CD4-positive, alpha-beta T cell treated with Interleukin-6 at 100 ng/mL for 8 hours (primary cell): ENCODE results near the gene FGF19.
"Not testable (repeated sequence)": the region's sequence is repeated elsewhere in the genome, so short reads cannot be mapped to it uniquely, and the experiment has no call there.

Source experiments
- DNase-seq: peaks from one replicate; pipeline ENCODE4 v3.0.0-alpha.2; 2020; ENCODE audit warnings: mixed read lengths, low spot score

The FGF19 gene

GRCh38 chr11:69695995-69696394 lies 7.8 kb downstream of the FGF19 start:
- DNase-seq, result not testable (repeated sequence)

DNA sequence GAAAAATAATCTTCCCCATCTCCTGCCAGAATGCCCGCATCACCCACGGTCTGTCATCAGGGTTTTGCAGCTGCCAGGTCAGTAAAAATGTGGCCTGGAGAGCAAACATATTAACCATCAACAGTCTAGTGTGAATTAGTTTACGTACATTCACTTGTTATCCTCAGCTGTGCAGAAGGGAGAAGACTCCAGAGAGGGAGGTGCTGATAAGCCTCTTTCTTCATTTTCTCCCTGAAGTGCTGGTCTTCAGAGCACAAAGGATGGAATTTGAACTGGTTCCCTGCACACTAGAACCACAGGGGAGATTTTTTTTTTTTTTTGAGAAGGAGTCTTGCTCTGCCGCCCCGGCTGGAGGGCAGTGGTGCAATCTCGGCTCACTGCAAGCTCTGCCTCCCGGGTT lies 8.2 kb downstream of the FGF19 start:
- no peak for DNase-seq

- DNase-seq, result no peak
Measured at GRCh38 chr11:69694781-69695180, 9.0 kb downstream of the FGF19 start.

- DNase-seq, result no peak
Measured at GRCh38 chr11:69692422-69692821, 11.4 kb downstream of the FGF19 start.

DNA sequence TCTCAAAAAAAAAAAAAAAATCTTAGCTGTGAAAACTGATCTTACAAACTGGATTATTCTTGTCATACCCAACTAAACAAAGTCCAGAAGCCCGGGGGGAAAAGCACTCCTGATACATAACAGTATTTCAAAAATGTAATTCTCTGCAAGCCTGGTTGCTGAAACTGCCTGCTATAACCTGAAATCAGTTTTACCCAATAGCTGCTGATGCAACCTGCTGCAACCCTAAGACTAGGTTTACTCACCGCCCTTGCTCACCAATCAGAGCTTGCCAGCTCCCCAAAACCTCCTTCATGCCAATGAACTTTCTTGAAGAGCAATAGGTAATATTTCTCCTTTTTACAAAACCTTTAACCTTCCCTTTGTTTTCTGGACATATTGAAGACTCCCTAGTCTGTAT lies 12.4 kb downstream of the FGF19 start:
- DNase-seq, result no peak

DNA sequence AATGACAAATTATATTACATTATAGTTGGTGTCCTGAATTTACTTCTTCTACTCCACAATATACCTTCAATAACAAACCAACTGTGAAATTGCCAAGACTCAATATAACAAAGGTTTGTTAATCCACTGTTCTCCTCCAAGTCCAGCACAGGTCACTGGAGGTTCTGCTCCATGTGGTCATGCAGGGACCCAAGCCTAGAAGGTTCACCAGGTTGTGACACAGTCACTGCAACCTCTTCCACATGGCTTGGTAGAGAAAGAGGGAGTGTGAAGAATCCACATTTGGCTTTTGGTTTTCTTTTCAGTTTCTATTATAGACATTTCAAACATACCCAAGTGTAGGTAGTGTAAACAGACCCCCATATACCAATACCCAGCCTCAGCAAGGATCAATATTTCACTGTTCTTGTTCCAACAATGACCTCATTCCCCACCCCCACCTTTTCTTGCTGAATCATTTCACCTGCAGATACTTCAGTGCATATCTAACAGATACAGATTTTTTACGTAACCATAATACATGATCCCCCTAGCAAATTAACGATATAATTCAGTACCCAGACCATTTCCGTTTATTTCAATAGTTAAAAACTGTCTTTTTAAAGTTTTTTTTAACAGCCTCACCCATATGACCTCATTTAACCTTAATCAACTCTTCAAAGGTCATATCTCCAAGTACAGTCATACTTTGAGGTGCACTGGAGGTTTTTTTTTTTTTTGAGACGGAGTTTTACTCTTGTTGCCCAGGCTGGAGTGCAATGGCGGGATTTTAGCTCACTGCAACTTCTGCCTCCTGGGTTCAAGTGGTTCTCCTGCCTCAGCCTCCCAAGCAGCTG lies 14.1 kb downstream of the FGF19 start:
- DNase-seq, result no peak

- DNase-seq, result not testable (repeated sequence)
Measured at GRCh38 chr11:69687969-69688771, 15.7 kb downstream of the FGF19 start.

- DNase-seq, result no peak
Measured at GRCh38 chr11:69686856-69687255, 17.0 kb downstream of the FGF19 start.

- DNase-seq, result no peak
Measured at GRCh38 chr11:69686452-69686851, 17.4 kb downstream of the FGF19 start.

DNA sequence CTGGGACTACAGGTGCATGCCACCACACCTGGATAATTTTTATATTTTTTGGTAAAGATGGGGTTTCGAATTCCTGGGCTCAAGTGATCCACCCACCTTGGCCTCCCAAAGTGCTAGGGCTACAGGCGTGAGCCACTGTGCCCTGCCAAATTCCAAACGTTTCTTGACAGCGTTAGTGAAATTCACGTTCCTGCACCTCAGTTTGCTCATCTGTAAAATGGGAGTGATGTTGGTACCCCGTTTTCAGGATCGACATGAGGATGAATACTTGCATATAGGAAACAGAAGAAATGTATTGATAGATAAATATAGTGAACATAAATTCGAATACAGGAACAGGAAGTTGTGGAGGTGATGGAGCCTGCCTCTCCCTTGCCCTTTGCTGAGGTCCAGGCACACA lies 18.5 kb downstream of the FGF19 start:
- no peak for DNase-seq

DNA sequence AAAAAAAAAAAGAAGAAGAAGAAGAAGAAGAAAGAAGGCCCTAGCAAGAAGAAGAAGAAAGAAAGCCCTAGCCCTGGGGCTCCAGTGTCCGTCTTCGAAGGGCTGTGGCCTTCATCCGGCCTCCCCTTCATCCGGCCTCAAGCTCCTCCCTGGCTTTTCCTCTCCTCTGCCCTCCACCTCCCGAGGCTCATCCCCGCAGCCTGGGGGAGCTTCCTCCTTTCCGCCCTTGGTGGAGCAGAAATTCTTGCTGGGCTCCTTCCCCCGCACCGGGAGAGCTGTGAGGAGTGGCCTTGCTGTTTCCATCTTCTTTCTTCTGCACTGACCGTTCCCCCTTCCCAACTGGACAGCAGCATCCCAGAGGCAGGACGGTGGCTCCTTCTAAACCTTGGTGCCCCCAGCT lies 19.2 kb downstream of the FGF19 start:
- no peak for DNase-seq

DNA sequence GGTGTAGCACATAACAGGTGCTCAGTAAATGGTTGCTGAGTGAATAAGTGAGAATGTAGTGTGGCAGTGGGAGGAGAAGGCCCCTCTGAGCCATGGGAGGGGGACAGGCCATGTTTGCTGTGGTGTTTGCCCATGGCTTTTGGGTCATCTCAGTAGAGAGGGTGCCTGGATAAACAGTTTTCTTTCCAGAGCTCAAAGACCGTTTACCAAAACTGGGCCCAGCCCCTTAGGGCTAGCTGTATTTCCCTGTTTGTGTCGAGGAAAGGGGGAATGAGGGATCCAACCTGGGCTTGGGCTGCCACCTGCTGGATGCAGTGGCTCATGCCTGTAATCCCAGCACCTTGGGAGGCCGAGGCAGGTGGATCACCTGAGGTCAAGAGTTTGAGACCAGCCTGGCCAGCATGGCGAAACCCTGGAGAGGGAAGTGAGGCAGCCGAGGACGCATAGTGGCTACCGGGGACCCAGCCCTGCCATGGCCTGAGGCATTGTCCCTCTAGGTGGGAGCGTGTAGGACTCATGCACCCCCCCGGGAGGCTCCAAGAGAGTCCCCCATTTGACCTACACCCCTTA lies 20.0 kb downstream of the FGF19 start:
- DNase-seq, result no peak

DNA sequence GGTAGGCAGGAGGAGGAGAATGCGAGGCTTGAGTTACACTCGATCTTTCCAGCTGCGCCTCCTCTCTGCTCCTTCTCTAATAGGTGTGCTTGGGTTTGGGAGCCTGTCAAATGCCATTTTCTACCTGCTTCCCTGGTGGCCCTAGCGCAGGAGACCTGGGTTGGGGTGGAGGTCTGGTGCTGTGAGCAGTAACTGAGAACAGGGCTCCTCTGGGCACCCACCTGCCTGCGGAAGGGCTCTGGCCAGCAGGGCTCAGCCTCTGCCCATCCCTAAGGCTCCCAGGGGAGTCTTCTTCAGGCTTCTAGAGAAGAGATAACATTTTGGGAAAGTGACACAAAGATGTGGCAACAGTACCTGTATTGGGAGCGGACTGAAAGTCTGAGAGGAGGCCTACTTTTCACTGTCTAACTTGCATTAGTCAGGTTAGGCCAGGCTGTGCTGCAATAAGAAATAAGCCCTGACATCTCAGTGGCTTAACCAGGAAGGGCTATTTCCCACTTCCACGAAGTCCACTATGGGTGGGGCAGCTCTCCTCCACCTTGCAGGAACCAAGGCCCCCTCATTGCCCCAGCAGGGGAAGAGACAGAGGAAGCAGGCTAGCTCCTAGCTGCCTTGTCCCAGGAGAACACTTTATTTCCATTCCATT lies 21.0 kb downstream of the FGF19 start:
- no peak for DNase-seq

- DNase-seq, result no peak
Measured at GRCh38 chr11:69682221-69682620, 21.6 kb downstream of the FGF19 start.

GRCh38 chr11:69680688-69681087 lies 23.1 kb downstream of the FGF19 start:
- DNase-seq, result no peak

DNA sequence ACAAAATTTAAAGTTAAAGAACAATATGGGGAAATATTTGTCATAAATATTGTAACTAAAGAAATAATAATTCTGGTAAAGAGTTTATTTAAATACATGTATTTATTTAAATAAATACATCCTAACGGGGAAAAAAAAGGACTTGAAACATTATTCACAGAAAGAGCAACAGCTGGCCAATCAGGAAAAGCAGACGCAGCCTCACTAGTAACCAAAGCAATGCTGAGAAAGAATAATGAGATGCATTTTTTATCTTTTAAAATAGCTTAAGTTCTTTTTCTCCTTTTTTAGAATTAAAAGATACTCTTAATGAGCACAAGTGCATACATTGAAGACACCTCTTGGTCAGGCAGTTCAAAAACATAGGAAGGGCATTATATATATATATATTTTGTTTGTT lies 26.1 kb downstream of the FGF19 start:
- no peak for DNase-seq

DNA sequence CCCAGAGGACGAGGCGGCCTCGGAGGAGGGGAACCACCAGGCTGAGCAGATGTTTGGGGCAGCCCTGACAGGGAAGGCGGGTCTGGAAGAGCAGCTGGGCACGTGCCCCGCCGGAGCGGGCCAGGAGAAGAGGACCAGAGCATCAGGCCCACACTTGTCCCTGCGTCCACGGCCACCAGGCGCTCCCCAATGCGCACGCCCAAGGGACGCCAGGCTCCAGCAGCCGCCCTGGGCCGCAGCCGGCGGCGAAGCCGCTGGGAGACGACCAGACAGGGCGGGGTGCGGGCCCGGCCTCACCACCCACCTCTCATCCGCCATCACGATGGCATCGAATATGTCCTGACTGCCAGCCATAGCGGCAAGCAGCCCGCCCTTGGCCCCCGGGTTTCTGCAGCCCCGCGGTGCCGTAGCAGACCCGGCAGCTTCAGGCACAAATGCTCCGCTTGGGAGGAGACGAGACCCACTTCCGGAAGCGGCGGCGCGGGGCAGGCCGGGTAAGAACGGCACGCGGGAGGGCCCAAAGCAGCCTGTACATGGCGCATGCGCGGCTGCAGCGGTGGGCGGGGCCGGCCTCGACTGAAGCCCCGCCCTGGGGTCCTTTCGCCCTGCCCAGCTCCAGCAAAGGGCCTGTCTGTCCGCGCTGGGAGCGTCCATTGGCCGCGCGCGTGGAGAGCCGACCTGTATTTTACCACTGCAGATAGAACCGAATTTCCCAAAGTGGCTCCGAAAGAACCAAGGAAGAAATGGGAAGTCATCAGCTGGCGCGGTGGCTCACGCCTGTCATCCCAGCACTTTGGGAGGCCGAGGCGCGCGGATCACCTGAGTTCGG lies 28.7 kb downstream of the FGF19 start, which contains the start of gene LTO1:
Gene LTO1, minus strand, starts transcription at position 468 of the 829 bp plus-strand sequence. Its CDS starts 114 bp downstream, at position 354.
- DNase-seq, result peak; percentile 93

GRCh38 chr11:69674267-69674885 lies 29.4 kb downstream of the FGF19 start:
- no peak for DNase-seq

DNA sequence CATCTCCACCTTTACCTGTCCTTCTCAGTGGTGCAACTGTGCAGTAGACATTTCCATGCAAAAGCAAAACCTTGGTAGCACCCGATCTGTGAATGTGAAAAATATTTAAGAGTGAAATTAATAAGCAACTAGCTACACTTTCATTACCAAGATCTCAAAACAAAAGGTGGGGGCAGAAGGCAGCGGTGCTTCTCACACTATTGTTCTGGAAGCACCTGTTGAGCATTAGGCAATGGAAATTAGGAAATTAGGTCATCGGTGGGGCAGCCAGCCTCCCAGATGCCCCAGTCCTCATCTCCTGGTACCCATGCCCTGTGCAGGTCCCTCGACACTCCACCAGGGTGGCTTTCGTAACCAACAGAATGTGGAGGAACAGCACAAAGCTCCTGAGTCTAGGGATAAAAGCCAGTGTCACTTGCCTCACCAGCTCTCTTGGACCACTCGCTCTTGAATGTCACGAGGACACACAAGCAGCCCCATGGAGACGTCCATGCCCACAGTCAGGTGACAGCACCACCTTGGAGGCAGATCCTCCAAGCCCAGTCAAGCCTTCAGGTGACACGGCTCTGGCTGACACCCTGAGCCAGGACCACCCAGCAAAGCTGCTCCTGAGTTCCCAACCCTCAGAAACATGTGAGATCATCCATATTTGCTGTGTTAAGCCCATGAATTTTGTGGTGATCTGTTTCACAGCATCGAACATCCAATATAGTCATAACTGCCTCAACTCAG lies 31.9 kb downstream of the FGF19 start:
- DNase-seq, result no peak

GRCh38 chr11:69670158-69670845 lies 33.5 kb downstream of the FGF19 start:
- DNase-seq, result peak; percentile 53
